GM12892 (cell line): ENCODE data around the gene TEX50.

Source experiments
- POLR2A ChIP-seq: IDR thresholded peaks from 2 replicates; pipeline ENCODE4 v1.6.1; 2011; ENCODE audit warnings: low read depth, low read length, control low read depth
- POLR2AphosphoS5 ChIP-seq: IDR thresholded peaks from 2 replicates; pipeline ENCODE4 v1.6.1; 2011; ENCODE audit warnings: low read depth, low read length, control low read depth
- TAF1 ChIP-seq: IDR thresholded peaks from 2 replicates; pipeline ENCODE4 v1.6.1; 2011; ENCODE audit warnings: low read depth, mild to moderate bottlenecking, control low read depth, low read length, borderline replicate concordance

- TF ChIP-seq POLR2A (no peak), POLR2AphosphoS5 (no peak), TAF1 (no peak)
Measured at GRCh38 chr1:173616859-173617258, 18.3 kb upstream of the TEX50 start.
